Measurements from ENCODE around the gene DCXR. TPM values are rescaled to one million over a fixed set of nuclear protein-coding genes. Genes with fewer than 3 reads are reported as not detected.

The DCXR gene
- total and polyA plus RNA-seq, 2 of the 13 experiments (the other 11 are each of a cell fraction or from before 2014, with no cell fraction given): 287 to 311 TPM

- TF ChIP-seq ZNF609 (CRISPR knock-in tag; IDR thresholded peaks at IDR 0.05; ENCODE audit: borderline replicate concordance) (peak; percentile 80), GLI4 (CRISPR knock-in tag; IDR thresholded peaks at IDR 0.05; ENCODE audit: borderline replicate concordance) (peak; percentile 81), SALL1 (CRISPR knock-in tag; IDR thresholded peaks at IDR 0.05) (peak; percentile 49; the same call in 1 of the 2 replicates), CEBPZ (IDR thresholded peaks at IDR 0.05; ENCODE audit: low read length) (no peak), MEF2D (CRISPR knock-in tag; IDR thresholded peaks at IDR 0.05) (peak; percentile 56), GMEB1 (CRISPR knock-in tag; IDR thresholded peaks at IDR 0.05; ENCODE audit: borderline replicate concordance) (no peak; the same call in 1 of the 2 replicates), ZBTB33 (CRISPR knock-in tag; IDR thresholded peaks at IDR 0.05) (peak; percentile 81), ZNF367 (CRISPR knock-in tag; IDR thresholded peaks at IDR 0.05; ENCODE audit: borderline replicate concordance) (peak; percentile 80; the same call in 1 of the 2 replicates), ZNF343 (CRISPR knock-in tag; IDR thresholded peaks at IDR 0.05) (peak; percentile 66; the same call in 1 of the 2 replicates), ZNF710 (CRISPR knock-in tag; IDR thresholded peaks at IDR 0.05; ENCODE audit: borderline replicate concordance) (peak; percentile 58), ZNF354B (CRISPR knock-in tag; IDR thresholded peaks at IDR 0.05) (peak; percentile 88), ZNF879 (CRISPR knock-in tag; IDR thresholded peaks at IDR 0.05) (no peak), CEBPG (CRISPR knock-in tag; IDR thresholded peaks at IDR 0.05) (peak; percentile 29; the same call in 1 of the 2 replicates), ZNF263 (CRISPR knock-in tag; IDR thresholded peaks at IDR 0.05) (peak; percentile 75; the same call in 1 of the 2 replicates), POLR2A (IDR thresholded peaks at IDR 0.05; ENCODE audit: insufficient read depth in 1 of 2, low read depth in 2 of 2, low read length in 2 of 2) (peak in 1 of 2 experiments; percentile 92; a peak in 2 of 4 replicates)
Observed at GRCh38 chr17:81991684-81992305, 45.7 kb downstream of the DCXR start (continued).
